CD4-positive, alpha-beta T cell treated with Interleukin-17A for 4 hours (primary cell): ENCODE results near the gene UBXN2A.
"Not testable (repeated sequence)": the region's sequence is repeated elsewhere in the genome, so short reads cannot be mapped to it uniquely, and the experiment has no call there.

Experiments
- DNase-seq: peaks from one replicate; pipeline ENCODE4 v3.0.0-alpha.2; 2020; ENCODE audit warnings: mixed read lengths

The UBXN2A gene

GRCh38 chr2:24014902-24015301 lies 74.6 kb downstream of the UBXN2A start:
- DNase-seq = not testable (repeated sequence)

GRCh38 chr2:24015562-24016375 lies 75.5 kb downstream of the UBXN2A start:
- DNase-seq = no peak

- no peak for DNase-seq
Observed at GRCh38 chr2:24016376-24016761, 76.1 kb downstream of the UBXN2A start.

GRCh38 chr2:24016853-24017703 lies 76.8 kb downstream of the UBXN2A start:
- no peak for DNase-seq

- DNase-seq = no peak
Observed at GRCh38 chr2:24017711-24018110, 77.4 kb downstream of the UBXN2A start.

DNA sequence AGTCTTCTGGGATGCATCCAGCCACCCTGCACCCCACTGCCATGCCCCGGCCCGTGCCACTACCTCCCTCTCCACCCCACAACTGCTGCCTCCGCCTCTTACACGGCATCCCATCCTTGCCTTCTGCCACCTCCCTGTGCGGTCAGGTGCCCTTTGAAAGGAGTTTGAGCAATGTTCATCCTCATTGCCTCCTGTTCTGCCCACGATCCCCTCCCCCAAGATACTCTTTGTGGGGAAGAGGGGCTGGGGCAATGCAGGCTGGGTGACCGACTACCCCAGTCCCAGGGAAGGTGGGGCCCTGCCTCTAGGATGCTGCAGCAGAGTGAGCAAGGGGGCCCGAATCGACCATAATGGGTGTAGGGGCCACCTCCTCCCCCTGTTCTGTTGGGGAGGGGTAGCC lies 78.0 kb downstream of the UBXN2A start:
- no peak for DNase-seq

DNA sequence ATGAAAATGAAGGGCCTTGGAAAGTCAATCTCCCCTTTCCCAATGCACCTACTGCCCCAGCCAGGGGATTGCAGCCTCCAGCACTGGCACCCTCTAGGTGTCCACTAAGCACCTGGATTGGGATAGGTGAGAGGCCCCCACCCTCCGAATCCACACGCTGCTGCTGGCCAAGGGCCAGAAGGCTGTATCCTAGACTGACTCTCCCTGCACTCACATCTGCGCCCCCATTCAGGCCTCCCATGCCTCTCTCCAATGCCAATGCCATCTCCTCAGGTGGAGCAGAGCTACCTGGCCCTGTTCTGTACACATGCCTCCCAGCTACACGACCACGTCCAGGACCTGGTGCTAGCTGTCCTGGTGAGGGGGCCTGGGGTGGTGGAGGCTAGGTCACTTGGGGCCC lies 79.5 kb downstream of the UBXN2A start:
- no peak for DNase-seq

GRCh38 chr2:24020244-24020643 lies 80.0 kb downstream of the UBXN2A start:
- no peak for DNase-seq

- peak; percentile 35 for DNase-seq
Observed at GRCh38 chr2:24021122-24021998, 81.1 kb downstream of the UBXN2A start.

- DNase-seq = no peak
Observed at GRCh38 chr2:24022324-24022974, 82.2 kb downstream of the UBXN2A start.

DNA sequence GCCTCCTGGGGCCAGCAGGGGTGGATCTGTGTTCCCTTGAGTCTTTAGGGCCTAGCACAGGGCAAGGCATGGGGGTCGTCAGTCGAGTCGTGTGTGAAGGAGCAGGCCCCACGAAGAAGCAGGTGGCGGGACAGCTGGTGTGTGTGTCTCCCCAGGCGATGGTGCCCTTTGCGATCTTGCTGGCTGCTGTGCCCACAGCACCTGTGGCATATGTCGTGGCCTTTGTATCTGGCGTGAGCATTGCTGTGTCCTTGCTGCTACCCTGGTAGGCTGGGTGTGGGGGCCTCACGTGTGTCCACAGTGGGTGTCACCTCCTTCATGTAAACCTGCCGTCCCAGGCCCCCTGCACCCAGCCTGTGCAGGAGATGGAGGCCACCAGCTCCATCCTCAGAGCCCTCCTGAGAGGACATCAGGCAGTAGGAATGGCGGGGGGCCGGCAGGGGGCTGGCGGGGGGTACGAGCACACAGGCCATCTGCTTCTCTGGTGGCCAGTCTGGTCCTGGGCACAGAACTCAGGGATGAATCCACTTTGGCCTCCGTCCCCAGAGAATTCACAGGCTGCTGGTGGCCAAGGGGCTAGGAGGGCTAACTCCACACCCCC lies 82.8 kb downstream of the UBXN2A start:
- DNase-seq = no peak

- no peak for DNase-seq
Observed at GRCh38 chr2:24024018-24024417, 83.8 kb downstream of the UBXN2A start.

DNA sequence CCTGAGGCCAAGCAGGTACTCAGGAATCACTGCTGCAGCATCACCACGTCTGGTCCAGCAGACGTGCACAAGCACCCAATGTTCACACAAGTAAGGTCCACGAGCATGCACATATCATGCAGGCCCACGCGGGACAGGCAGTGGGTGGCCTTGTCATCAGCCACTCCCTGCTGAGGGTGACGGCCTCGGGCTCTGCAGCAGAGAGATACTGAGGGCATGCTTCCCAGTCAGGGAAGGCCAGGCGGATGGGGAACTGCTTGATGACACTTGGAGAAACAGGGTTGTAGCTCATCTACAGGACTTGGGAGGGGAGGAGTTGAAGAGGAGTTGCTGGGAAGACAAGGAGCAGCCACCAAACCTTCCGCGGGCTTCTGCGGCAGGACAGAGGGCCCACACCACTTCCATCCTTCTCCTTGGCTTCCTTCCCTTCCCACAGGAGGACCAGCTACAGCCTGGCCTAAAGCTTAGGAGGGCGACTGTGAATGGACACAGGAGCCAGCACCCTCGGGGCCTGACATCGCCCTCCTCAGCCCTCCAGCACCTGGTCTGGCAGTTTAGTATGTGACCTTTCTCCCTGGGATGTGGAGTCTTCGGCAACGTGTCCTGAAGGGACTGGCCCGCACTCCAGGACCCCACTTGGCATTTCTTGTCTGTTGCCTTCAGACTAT lies 84.9 kb downstream of the UBXN2A start:
- DNase-seq = no peak

- no peak for DNase-seq
Observed at GRCh38 chr2:24026233-24026632, 86.0 kb downstream of the UBXN2A start.

DNA sequence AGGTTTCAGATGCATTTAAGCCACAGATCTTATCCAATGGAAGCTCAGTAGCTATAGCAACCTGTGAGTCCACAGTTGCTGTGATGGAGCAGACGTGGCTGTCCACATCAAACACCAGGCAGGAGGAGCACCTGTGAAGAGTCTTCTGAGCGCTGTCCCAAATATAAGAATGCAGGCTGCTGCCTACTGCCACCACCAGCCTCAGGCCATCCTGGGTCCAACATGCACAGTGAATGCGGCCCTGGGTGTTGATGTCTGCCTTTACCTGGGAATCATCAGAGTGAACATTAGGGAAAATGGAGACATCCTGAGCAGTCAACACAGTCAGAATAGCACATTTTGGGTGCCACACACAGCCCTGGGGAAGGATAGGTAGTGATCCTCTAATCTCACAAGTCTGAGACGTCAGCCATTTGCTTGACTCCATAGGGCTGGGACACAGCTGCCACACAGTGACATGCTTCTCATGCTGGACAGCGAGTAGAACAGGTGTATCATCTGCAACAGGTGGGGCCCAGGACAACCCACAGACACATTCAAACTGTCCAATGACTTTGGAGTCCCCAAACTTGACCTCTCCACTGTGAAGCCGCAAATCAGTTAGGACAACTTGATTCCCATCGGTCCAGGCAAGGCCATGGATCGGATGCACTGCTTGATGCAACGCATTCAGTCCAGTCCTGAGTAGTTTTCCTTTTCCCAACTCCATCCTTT lies 98.7 kb downstream of the UBXN2A start:
- DNase-seq = no peak

- DNase-seq = no peak
Observed at GRCh38 chr2:24040511-24040910, 100.2 kb downstream of the UBXN2A start.

- not testable (repeated sequence) for DNase-seq
Observed at GRCh38 chr2:24043133-24043532, 102.9 kb downstream of the UBXN2A start.

DNA sequence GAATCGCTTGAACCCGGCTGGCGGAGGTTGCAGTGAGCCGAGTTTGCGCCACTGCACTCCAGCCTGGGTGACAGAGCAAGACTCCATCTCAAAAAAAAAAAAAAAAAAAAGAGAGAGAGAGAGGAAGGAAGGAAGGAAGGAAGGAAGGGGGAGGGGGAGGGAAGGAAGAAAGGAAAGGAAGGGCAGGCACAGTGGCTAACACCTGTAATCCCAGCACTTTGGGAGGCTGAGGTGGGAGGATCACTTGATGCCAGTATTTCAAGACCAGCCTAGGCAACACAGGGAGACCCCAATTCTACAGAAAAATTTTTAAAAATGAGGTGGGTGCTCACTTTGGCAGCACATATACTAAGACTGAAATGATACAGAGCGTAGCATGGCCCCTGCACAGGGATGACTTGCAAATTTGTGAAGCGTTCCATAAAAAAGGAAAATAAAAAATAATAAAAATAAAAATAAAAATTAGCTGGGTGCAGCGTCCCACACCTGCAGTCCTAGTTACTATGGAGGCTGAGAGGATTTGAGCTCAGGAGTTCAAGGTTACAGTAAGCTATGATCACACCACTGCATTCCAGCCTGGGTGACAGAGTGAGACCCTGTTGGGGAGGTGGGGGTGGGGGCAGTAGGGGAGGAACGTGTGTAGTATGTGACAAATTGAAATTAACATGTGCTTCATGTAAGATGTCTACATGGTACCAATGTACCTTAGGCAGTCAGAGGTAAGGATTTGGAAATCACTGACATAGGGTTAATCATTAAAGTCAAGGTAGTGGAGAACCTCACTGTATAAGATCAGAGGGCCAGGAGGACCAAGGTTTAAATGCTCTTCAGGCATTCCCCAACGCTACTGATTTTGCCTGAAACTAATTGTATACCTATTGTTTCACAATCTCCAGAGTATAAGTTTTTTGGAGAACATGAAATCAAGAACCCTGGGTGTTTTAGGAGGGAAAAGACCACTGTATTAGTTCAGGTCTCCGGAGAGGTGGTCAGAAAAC lies 105.5 kb downstream of the UBXN2A start:
- no peak for DNase-seq

DNA sequence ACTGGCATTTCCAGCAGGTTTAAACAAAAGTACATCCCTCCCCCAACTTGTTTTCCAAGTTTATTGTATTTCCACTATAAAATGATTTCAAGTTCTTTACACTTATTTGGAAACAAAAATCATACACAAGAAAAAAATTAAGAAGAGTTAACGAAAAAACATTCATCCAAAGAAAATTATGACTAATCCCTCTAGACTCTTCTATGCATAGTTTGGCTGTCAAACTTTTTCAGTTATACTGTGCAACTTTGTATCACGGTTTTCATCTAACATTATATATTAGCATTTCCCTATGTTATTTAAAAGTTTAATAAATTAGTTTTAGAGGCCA lies 106.3 kb downstream of the UBXN2A start:
- DNase-seq = no peak
